Measurements from ENCODE around the gene ARSG. TPM values are rescaled to one million over a fixed set of nuclear protein-coding genes. Genes with fewer than 3 reads are reported as not detected.
"Not testable (repeated sequence)": the region's sequence is repeated elsewhere in the genome, so short reads cannot be mapped to it uniquely, and the experiment has no call there.

ARSG gene
- total RNA-seq, 1 experiment from 2014 or later = 1.0 TPM

DNA sequence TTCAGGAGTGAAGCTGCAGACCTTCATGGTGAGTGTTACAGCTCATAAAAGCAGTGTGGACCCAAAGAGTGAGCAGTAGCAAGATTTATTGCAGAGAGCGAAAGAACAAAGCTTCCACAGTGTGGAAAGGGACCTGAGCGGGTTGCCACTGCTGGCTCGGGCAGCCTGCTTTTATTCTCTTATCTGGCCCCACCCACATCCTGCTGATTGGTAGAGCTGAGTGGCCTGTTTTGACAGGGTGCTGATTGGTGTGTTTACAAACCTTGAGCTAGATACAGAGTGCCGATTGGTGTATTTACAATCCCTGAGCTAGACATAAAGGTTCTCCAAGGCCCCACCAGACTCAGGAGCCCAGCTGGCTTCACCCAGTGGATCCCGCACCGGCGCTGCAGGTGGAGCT lies 17.2 kb downstream of the ARSG start:
- not testable (repeated sequence) for H3K9me3 ChIP-seq (replicated peaks); H3K27ac ChIP-seq; DNase-seq

DNA sequence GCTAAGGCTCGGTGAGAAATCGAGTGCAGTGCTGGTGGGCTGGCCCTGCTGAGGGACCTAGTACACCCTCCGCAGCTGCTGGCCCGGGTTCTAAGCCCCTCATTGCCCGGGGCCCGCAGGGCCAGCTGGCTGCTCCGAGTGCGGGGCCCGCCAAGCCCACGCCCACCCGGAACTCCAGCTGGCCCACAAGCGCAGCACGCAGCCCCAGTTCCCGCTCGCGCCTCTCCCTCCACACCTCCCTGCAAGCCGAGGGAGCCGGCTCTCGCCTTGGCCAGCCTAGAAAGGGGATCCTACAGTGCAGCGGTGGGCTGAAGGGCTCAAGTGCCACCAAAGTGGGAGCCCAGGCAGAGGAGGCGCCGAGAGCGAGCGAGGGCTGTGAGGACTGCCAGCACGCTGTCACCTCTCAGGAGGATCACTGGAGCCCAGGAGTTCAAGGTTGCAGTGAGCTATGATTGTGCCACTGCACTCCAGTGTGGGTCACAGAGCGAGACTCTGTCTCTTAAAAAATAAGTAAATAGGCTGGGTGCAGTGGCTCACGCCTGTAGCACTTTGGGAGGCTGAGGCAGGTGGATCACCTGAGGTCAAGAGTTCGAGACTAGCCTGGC lies 17.9 kb downstream of the ARSG start:
- not testable (repeated sequence) for H3K27me3 ChIP-seq; H3K27ac ChIP-seq; H3K36me3 ChIP-seq; H3K4me3 ChIP-seq; H3K4me1 ChIP-seq; H3K9me3 ChIP-seq (replicated peaks); DNase-seq

More for the DNA sequence above, 17.2 kb downstream of the ARSG start:
- not testable (repeated sequence) for H3K36me3 ChIP-seq, H3K4me3 ChIP-seq, H3K27me3 ChIP-seq, H3K4me1 ChIP-seq

DNA sequence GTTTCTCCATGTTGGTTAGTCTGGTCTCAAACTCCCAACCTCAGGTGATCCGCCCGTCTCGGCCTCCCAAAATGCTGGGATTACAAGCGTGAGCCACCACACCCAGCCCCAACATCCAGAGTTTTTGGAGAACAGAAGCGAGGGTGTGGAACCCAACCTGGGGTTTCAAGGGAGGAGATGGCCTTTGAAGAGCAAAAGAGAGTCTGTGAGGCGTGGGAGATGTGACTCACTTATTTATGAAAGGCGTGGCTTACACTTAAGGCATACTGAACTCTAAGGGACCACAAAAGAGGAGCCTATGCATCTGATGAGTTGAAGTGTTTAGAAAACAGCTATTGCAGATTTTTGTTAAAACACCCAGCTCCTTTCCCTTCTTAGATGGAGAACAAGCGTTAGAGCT lies 18.9 kb downstream of the ARSG start:
- Histone ChIP-seq H3K27ac (no peak overlapping the region), H3K9me3 (replicated peaks) (no peaks in the 10 kb centered on the region), H3K4me1 (no peaks in the 10 kb centered on the region), H3K36me3 (no peaks in the 10 kb centered on the region), H3K4me3 (no peak overlapping the region), H3K27me3 (no peaks in the 10 kb centered on the region)
- DNase-seq = no peak

DNA sequence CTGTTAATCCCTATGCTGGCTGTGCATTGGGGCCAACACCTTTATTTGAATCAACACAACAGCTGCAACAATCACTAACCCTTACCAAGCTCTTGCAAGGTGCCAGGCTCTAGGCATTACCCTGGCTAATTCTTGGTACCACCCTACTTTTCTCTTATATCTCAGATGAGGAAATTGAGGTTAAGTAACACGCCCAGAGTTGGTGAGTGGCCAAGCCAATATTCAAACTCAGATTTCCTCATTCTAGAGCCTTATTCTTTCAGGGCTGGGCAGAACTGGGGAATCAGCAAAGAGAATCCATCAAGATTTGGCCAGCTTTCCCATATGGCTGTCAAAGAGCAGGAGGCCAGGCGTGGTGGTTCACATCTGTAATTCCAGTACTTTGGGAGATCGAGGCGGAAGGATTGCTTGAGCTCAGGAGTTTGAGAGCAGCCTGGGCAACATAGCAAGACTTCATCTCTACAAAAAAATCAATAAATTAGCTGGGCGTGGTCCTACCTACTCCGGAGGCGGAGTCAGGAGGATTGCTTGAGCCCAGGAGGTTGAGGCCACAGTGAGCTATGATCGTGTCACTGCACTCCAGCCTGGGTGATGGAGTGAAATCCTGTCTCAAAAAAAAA lies 23.7 kb downstream of the ARSG start:
- Histone ChIP-seq H3K4me1 (no peaks in the 10 kb centered on the region), H3K27me3 (no peaks in the 10 kb centered on the region), H3K36me3 (no peaks in the 10 kb centered on the region), H3K9me3 (replicated peaks) (no peaks in the 10 kb centered on the region), H3K4me3 (no peak overlapping the region), H3K27ac (no peak overlapping the region)
- no peak for DNase-seq

DNA sequence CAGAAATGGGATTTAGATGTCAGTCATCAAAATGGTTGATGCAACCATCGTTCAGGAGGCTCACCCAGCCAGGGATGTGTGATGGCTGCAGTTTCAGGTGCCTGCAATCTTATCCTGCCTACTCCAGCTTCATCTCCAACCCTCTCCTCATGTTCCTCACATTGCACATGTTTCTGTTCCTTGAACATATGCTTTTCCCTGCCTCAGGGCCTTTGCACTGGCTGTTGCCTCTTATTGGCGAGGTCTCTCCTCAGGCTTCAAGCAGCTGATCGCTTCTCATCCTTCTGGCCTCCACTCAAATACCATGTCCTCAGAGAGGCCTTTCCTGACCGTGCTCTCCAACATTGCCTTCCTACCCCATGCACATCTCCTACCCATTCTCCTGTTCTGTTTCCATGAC lies 24.6 kb downstream of the ARSG start:
- DNase-seq = no peak
- H3K9me3 ChIP-seq (replicated peaks) = no peaks in the 10 kb centered on the region
- H3K27ac ChIP-seq = no peak overlapping the region
- H3K4me1 ChIP-seq = no peaks in the 10 kb centered on the region
- H3K4me3 ChIP-seq = no peak overlapping the region
- no peaks in the 10 kb centered on the region for H3K36me3 ChIP-seq
- no peaks in the 10 kb centered on the region for H3K27me3 ChIP-seq

DNA sequence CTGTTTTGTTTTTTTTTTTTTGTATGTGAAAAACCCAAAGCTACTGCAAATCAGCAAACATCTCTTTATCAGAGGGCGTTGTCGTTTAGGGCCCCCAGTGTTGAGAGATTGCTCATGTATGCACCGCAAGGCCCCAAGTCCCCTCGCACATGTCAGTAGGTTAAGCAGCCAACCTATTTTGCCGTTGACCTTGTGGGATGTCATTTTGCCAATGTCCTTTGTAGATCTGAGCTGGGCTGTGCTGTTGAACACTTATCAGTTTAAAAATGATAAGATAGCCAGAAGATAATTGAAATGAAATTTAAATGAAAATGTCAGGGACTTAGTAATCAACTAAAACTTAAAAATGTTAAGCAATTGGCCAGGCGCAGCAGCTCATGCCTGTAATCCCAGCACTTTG lies 26.2 kb downstream of the ARSG start:
- DNase-seq = no peak
- H3K36me3 ChIP-seq = no peaks in the 10 kb centered on the region
- H3K4me3 ChIP-seq = no peak overlapping the region
- no peaks in the 10 kb centered on the region for H3K9me3 ChIP-seq (replicated peaks)
- H3K4me1 ChIP-seq = no peaks in the 10 kb centered on the region
- no peak overlapping the region for H3K27ac ChIP-seq
- H3K27me3 ChIP-seq = no peaks in the 10 kb centered on the region

DNA sequence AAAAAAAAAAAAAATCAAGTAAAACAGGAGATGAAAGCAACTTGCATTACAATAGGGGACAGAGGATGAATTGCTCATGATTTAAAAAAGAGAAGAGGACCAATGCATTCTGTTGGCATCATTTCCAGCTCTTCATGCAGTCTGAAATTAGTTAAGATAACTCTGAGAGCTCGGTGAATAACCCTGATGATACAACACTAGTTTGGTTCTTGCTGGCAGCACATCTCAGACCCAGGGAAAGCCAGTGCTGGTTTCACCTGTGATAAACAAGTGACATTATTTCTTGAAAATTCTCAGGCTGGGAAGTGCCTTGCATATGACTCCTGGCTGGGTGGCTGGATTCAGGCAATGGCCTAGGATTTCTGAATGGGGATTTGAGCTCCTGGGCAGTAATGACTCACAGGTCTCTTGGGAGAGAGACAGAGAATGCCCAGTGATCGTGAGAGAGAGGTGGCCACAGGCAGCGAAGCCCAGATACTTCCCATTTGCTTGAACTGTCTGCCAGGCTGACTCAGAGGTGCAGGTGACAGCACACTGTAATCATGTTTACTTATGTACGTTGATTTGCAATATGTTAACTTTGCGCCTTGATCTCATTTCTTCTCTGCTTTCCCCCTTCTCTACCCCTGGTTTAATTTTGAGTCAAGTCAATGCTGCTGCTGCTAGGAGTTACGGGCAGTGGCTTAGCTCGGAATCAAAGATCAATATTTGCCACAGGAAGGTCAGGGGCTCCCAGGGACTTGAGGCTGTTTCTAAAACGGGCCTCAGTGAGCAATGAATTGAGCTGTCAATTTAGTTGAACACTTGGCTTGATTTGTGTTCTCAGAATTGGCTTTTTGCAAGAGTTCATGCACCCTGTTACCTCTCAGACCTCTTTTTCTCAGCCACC lies 27.1 kb downstream of the ARSG start:
- no peak overlapping the region for H3K4me3 ChIP-seq
- no peaks in the 10 kb centered on the region for H3K27me3 ChIP-seq
- DNase-seq = peak; percentile 9 to 13
- no peaks in the 10 kb centered on the region for H3K36me3 ChIP-seq
- no peak overlapping the region for H3K27ac ChIP-seq
- H3K4me1 ChIP-seq = no peaks in the 10 kb centered on the region
- no peaks in the 10 kb centered on the region for H3K9me3 ChIP-seq (replicated peaks)

DNA sequence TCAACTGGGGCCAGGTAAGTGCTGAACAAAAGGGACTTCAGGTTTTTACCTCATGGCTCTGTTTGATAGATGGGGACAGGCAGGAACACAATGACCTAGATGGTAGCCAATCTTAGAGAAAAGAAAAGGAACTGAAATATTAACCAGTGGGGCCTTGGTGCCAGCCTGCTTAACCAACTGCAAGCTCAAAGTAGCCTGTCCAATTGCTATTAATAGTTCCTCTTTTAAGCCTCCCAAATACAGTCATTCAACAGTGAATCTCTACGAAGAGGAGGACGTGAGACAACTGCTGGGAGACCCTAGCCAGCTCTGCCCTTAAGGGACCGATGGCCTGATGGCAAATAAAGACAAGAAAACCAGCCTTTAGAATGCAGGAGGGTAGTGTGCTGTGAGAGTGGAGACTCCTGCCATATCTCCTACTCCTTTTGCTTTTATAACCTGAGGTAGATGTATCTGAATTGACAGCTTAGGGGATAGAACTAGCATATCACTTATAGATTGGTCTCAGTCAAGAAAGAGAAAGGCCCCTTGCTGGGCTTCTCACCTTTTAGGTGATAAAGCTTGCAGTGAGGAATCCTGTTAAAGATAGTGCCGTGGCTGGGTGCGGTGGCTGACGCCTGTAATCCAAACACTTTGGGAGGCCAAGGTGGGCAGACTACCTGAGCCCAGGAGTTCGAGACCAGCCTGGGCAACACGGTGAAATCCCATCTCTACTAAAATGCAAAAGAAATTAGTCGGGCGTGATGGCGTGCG lies 28.3 kb downstream of the ARSG start:
- Histone ChIP-seq H3K4me1 (no peaks in the 10 kb centered on the region), H3K4me3 (no peak overlapping the region), H3K27ac (no peak overlapping the region), H3K36me3 (no peaks in the 10 kb centered on the region), H3K9me3 (replicated peaks) (no peaks in the 10 kb centered on the region), H3K27me3 (no peaks in the 10 kb centered on the region)
- no peak for DNase-seq

DNA sequence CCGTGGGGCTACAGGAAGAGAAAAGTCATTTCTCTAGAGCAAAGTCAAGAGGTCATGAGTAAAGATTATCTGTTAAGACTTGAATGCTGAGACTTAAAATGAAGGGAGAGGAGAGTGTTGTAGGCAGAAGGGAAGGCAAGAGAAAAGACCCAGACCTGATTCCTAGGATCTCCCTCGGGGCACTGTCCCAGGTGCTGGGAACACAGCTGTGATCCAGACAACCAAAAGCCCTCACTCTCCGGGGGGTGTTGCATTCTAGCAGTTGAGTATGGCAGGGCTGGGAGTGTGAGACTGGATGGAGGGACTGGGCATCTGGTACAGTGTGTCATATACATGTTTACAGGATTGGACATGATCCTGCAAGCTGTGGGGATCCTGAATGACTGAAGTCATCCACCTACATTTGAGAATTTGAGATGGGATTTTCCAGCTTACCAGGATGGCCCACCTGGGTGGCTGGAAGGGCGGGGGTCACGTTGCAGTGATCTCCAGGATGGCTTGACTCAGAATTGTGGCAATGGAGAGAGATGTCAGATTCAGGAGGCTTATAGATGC lies 29.1 kb downstream of the ARSG start:
- no peaks in the 10 kb centered on the region for H3K27me3 ChIP-seq
- no peaks in the 10 kb centered on the region for H3K9me3 ChIP-seq (replicated peaks)
- no peaks in the 10 kb centered on the region for H3K36me3 ChIP-seq
- H3K4me1 ChIP-seq = no peaks in the 10 kb centered on the region
- DNase-seq = no peak
- no peak overlapping the region for H3K4me3 ChIP-seq
- H3K27ac ChIP-seq = no peak overlapping the region

DNA sequence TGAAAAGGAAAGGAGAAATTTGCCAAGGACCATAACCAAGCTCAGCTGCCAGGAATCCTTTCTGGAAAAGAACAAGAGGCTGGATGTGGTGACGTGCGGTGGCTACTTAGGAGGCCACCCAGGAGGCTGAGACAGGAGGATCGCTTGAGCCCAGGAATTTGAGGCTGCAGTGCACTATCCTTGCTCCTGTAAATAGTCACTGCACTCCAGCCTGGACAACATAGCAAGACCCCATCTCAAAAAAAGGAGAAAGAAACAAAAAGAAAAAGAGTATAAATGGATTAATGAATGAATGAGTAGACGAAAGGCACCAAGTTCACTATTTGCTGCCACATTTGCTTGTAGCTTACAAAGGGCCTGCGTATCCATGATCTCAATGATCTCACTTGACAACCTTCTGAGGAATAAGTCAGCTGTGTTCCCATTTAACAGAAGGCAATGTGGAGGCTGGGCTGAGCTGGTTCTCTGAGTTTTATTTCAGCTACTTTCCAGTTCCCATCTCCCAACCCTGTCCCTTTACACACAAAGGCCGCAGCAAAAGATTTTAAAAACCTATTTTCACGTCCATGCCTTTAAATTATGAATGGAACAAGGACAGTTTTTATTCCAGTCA lies 29.8 kb downstream of the ARSG start:
- no peaks in the 10 kb centered on the region for H3K27me3 ChIP-seq
- H3K4me1 ChIP-seq = no peaks in the 10 kb centered on the region
- no peak for DNase-seq
- no peaks in the 10 kb centered on the region for H3K36me3 ChIP-seq
- H3K9me3 ChIP-seq (replicated peaks) = no peaks in the 10 kb centered on the region
- no peak overlapping the region for H3K27ac ChIP-seq
- no peak overlapping the region for H3K4me3 ChIP-seq

DNA sequence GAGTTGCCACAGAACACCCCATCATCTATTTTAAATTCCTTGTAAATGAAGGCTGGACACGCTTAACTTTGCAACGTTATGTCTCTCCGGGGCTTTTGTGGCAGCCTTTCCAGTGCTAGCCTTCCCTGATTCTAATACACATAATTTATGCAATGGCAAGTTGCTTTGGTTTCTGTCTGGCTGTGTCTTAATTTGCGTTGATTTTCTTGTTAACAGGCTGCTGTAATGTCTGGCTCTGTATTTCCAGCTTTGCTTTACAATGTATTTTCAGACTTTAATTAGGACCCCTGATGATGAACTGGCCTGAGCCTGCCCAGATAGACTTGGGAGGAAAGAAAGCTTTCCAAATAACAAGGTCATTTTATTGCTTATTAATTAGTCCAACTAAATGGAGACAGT lies 30.3 kb downstream of the ARSG start:
- Histone ChIP-seq H3K27ac (no peak overlapping the region), H3K36me3 (no peaks in the 10 kb centered on the region), H3K4me1 (no peaks in the 10 kb centered on the region), H3K4me3 (no peak overlapping the region), H3K9me3 (replicated peaks) (no peaks in the 10 kb centered on the region), H3K27me3 (no peaks in the 10 kb centered on the region)
- no peak for DNase-seq

DNA sequence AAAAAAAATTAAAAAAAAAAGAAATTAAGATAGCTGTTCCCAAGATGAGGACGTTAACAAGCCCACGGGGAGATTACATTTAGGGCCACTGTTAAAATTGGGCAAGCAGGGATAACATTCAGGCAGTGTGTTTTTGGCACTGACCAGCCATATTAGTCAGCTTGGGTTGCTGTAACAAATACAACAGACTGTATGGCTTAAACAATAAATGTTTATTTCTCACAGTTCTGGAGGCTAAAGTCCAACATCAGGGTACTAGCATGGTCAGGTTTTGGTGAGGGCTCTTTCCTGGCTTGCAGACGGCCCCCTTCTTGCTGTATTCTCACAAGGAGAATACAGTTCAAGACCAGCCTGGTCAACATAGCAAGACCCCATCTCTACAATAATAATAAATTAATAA lies 31.3 kb downstream of the ARSG start:
- no peak for DNase-seq
- no peak overlapping the region for H3K4me3 ChIP-seq
- H3K4me1 ChIP-seq = no peaks in the 10 kb centered on the region
- no peak overlapping the region for H3K27ac ChIP-seq
- H3K27me3 ChIP-seq = no peaks in the 10 kb centered on the region
- H3K9me3 ChIP-seq (replicated peaks) = no peaks in the 10 kb centered on the region
- no peaks in the 10 kb centered on the region for H3K36me3 ChIP-seq

DNA sequence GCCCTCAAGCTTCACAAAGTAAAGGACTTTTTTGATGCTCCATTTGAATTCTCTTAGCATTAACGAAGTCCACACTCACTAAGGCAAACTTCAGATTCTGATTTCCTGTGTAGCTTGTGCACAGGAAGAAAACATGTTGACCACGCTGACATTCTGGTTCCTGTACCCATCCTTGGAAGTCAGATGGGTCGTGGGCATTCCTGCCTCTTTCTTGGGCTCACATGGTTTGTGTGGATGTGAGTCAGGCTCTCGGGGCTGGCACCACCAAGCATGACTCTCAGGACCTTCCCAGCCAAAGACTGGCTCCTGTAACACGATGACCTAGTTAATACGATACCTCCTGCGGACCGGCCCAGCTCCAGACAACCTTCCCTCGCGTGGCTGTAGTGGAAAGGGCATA lies 32.8 kb downstream of the ARSG start:
- no peak overlapping the region for H3K27ac ChIP-seq
- no peaks in the 10 kb centered on the region for H3K36me3 ChIP-seq
- no peaks in the 10 kb centered on the region for H3K9me3 ChIP-seq (replicated peaks)
- no peak for DNase-seq
- no peak overlapping the region for H3K4me3 ChIP-seq
- no peaks in the 10 kb centered on the region for H3K27me3 ChIP-seq
- no peaks in the 10 kb centered on the region for H3K4me1 ChIP-seq

DNA sequence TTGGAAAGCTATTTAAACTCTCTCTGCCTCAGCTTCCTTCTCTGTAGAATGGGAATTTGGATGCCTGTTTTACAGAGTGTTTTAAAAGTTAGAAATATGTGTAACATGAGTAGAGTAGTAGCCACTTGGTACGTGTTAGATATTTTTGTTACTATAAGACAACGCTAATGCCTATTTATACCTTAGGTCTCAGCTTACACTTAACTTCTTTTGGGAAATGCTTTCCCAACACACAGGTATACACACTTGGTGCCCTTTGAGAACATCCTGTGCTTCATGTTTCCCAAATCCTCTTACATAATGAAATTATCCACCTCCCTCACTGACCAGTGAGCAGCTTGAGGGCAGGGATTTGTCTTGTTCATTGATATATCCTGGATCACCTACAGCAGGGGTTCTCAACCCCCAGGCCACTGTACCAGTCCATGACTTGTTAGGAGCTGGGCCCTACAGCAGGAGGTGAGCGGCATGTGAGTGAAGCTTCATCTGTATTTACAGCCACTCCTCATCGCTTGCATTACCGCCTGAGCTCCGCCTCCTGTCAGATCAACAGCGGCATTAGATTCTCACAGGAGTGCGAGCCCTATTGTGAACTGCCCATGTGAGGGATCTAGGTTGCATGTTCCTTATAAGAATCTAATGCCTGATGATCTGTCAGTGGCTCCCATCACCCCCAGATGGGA lies 33.5 kb downstream of the ARSG start:
- Histone ChIP-seq H3K4me3 (no peak overlapping the region), H3K36me3 (no peaks in the 10 kb centered on the region), H3K27me3 (no peaks in the 10 kb centered on the region), H3K9me3 (replicated peaks) (no peaks in the 10 kb centered on the region), H3K4me1 (no peaks in the 10 kb centered on the region), H3K27ac (no peak overlapping the region)
- no peak for DNase-seq

Data from SJCRH30 (cell line).